IPS-NIHi11 (cell line): ENCODE data around the gene YIPF2.
A peak's percentile ranks its signal among the peaks of the same experiment; 100 is the strongest.
"Not testable (repeated sequence)": the region's sequence is repeated elsewhere in the genome, so short reads cannot be mapped to it uniquely, and the experiment has no call there.

Experiments
- DNase-seq: peaks from one replicate; pipeline ENCODE4 v3.0.0; 2012; ENCODE audit warnings: mixed read lengths, low spot score

YIPF2 gene

DNA sequence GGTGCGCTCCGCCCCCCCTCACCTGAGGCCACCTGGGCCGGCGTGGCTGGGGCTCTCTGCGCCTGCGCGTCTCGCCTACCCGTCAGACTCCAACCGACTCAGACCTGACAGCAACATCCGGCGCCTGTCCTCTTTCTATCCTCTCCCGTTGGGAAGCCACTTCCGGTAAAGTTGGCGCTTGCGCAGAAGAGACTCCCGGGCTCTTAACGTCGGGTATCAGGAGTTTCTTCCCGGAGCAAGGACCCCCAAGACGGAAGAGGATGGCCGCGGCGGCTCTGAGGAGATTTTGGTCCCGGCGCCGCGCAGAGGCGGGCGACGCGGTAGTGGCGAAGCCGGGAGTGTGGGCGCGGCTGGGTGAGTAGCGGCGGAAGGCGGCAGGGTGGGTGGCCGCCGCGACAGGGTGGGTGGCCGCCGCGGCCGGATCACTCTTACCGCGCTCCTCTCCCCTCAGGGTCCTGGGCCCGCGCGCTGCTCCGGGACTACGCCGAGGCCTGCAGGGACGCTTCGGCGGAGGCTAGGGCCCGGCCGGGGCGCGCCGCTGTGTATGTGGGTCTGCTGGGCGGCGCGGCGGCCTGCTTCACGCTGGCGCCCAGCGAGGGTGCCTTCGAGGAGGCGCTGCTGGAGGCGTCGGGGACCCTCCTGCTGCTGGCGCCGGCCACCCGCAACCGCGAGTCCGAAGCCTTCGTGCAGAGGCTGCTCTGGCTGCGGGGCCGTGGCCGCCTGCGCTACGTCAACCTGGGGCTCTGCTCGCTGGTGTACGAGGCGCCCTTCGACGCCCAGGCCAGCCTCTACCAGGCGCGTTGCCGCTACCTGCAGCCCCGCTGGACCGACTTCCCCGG lies at the start of gene YIPF2, which contains the start of gene TIMM29:
YIPF2 (minus strand) TSS at position 77 of the 839 bp plus-strand sequence. CDS start 229 bp downstream, outside the sequence.
TIMM29 (plus strand) TSS at position 249 of the 839 bp plus-strand sequence; CDS start at position 261, 12 bp downstream.
- peak; percentile 99 for DNase-seq

DNA sequence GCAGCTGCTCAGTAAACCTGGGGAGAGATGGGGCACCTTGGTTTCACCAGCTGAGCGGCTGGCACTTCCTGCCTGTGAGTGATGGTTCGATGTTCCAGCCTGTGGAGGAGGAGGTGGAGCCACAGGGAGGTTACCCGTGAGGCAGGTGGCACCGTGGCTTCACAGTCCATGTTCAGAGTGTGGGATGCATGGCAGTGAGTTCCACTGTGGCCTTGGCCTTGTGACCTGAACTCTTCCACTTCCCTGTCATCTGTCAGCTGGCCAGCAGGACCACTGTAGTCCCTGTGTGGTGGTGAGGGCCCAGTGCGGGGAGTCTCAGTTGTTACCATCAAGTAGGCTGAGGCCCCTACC lies 49.3 kb upstream of the YIPF2 start:
- DNase-seq = no peak

DNA sequence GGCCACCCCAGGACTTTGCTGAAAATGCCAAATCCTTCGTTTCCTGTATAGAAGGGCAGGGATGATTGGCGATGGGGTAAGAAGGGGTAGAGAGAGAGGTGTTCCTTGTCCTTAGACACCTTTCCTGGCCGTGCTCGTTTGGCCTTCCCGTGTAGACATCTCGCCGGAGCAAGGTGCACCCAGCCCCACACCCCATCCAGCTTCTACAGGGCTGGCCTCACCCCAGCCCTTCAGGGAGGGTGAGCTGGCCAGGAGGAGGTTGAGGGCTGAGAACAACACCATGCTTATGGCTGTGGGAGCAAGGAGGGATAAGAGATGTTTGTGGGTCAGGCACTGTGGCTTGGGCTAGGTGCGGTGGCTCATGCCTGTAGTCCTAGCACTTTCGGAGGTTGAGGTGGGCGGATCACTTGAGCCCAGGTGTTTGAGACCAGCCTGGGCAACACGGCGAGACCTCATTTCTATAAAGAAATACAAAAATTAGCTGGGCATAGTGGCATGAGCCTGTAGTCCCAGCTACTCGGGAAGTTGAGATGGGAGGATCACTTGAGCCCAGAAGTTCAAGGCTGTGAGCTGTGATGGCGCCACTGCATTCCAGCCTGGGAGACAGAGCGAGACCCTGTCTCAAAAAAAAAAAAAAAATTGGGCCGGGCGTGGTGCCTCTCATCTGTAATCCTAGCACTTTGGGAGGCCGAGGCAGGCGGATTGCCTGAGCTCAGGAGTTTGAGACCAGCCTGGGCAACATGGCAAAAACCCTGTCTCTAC lies 47.9 kb upstream of the YIPF2 start:
- DNase-seq = no peak

DNA sequence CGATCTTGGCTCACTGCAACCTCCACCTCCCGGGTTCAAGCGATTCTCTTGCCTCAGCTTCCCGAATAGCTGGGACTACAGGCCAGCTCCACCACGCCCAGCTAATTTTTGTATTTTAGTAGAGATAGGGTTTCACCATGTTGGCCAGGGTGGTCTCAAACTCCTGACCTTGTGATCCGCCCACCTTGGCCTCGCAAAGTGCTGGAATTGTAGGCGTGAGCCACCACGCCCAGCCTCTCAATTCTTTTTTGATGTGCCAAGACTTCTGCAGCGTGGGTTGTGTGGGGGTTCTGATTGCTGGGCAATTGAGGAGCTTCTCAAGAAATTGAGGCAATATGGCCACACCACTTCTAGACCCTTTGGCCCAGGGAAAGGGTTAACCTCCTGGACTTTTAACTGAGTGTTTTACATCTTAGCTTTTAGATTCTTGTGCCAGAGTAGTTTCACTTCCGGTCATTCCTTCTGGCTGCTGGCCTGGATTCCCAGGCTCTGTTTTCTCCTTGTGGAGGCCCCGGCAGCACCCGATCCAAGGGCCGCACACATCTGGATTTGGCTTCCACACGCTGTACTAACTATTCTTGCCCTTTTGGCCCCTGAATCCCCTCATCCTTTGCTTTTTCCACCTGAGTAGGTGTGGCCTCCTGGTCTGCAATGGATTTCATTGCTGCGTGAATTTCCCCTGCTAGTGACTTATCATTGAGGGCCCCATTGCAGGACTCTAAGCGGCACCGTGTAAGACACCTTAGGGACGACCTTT lies 47.1 kb upstream of the YIPF2 start:
- DNase-seq = no peak

DNA sequence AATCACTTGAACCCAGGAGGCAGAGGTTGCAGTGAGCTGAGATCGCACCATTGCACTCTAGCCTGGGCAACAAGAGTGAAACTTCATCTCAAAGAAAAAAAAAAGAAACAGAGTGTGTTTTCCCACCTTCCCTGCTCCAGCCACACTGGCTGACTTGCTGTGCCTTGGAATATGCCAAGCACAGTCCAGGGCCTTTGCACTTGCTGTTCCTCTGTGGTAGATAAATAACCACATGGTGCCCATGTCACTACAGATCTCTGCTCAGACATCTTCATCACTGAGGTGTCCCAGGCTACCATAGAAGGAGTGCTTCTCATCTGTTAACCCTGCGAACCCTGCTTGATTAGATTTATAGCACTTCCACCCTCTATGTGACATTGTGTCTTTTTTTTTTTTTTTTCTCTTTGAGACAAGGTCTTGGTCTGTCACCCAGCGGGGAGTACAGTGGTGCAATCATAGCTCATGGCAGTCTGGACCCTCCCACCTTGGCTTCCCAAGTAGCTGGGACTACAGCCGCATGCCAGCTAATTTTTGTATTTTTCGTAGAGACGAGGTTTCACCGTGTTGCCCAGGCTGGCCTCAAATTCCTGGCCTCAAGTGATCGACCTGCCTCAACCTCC lies 42.8 kb upstream of the YIPF2 start:
- no peak for DNase-seq

DNA sequence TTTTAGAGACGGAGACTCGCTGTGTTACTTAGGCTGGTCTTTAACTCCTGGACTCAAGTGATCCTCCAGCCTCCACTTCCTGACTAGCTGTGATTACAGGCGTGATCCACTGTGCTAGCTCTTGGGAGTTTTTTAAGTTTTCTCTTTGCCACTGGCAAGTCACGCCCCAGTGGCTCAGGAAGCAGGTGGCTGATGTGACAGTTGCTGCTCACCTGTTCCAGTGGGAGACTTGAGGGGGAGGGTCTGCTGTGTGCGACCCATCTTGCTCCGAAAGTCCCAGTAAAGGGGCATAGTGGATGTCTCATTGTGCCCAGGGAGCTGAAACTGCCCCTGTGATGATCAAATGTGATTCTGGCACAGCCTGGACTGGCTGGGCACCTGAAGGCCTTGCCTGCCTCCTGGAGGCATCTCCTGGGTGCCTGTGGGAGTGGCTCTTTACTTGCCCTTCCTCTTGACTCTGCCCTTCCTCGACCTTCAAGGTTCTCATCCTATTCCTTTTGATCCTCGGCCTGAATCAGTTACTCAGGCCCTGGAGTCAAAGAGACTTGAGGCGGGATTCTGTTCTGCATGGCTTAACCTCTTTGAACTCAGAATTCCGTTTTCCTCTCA lies 40.2 kb upstream of the YIPF2 start:
- DNase-seq = no peak

DNA sequence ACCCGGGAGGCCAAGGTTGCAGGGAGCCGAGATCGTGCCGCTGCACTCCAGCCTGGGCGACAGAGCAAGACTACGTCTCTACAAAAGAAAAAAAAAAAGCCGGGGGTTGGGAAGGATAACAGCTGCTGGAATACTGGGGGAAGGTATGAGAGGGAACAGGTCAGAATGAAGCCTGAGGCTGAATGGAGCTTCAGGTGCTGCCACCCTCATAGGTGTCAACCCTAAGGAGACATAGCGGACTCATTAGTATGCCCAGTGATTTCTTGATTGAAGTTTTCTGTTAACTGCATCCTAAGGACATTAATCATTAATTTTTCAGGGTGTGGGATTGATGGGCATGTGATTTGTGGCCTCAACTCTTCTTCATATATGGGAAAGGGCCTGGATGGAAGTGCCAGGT lies 38.4 kb upstream of the YIPF2 start:
- no peak for DNase-seq

DNA sequence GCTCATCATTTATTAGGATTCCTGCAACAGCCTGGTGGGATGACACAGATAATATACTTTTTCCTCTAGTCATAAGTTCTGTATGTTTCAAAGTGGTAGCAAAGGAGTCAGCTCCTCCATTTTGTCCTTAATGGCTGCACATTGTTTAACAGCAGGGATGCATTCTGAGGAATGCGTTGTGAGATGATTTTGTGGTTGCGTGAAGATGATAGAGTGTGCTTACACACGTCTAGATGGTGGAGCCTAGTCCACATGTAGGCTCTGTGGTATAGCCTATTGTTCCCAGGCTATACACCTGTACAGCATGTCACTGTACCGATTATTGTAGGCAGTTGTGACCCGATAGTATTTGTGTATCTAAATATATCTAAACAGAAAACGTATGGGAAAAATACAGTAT lies 37.0 kb upstream of the YIPF2 start:
- no peak for DNase-seq

DNA sequence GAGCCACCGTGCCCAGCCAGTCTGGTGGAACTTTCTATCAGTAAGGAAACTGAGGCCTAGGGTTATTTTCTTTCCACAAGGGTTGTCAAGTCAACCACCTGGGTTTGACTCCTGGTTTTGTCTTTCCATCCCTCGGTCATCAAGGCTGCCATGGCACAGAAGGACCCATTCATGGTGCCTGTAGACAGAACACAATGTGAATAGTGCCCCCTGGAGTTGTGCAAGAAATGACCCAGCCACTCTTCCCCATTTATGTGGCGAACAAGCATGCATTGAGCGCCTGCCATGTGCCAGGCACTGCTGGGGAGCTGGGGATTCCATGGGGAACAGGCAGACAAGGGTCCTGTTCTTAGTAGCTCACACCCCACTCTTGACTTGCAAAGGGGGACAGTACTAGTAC lies 36.5 kb upstream of the YIPF2 start:
- no peak for DNase-seq

DNA sequence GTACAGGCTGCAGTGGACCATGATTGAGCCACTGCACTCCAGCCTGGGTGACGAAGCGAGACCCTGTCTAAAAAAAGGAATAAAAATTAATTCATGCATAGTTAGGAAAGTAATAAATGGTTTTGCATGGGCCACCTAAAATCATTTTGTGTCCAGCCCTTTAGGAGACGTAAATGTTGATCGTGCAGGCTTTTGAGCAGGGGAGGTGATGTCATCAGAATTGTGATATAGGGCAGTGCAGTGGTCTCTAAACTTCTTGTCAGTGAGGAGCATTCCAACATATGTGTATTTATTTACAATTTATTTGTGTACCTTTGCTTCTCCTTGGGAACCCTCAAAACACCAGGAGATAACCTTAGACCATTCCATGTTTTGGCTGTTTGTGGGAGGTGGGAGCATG lies 35.4 kb upstream of the YIPF2 start:
- no peak for DNase-seq

DNA sequence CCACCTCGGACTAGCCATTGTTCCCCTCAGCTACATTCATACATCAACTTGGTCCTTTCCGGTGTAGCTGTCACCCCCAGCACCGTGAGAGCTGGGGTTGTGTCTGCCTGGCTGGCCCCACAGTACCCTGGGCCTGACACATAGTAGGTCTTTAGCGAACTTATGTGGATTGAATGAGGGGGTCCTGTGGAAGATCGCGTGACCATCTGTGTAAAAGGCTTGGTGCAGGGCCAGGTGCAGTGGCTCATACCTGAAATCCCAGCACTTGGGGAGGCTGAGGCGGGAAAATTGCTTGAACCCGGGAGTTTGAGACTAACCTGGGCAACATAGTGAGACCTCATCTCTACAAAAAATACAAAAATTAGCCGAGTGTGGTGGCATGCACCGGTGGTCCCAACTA lies 34.4 kb upstream of the YIPF2 start:
- DNase-seq = no peak

DNA sequence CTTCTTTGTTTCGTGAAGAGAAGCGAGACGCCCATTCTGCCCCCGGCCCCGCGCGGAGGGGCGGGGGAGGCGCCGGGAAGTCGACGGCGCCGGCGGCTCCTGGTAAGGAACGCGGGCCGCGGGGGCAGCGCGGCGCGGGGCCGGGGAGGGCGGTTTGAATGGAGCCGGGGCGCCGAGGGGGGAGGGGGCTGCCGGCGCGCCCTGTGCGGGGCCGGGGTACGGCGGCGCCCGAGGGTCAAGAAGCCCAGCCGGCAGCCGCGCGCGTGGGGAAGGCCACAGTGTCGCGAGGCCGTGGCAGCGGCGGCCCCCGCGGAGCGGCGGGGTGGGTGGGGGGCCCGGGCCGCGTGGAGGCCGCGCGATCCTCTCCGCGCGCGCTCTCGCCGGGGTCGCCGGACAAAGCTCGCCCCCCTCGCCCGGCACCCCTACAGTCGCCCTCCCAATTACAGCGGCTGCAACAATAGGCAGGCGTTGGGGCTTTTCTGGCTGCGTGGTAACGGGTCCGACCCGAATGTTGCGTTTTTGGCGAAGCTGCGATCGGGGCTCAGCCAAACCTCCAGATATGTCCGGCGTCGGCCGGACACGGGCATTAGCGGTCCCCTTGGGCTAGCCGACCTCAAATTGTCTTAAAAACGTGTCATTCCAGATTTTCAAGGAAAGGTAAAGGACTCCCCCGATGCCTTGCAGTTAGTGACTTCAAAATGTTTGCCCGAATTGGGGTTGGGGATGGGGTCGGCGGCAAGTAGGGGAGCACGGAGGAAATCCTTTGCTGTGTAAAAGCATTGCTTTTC lies 32.8 kb upstream of the YIPF2 start:
- DNase-seq = peak; percentile 91

DNA sequence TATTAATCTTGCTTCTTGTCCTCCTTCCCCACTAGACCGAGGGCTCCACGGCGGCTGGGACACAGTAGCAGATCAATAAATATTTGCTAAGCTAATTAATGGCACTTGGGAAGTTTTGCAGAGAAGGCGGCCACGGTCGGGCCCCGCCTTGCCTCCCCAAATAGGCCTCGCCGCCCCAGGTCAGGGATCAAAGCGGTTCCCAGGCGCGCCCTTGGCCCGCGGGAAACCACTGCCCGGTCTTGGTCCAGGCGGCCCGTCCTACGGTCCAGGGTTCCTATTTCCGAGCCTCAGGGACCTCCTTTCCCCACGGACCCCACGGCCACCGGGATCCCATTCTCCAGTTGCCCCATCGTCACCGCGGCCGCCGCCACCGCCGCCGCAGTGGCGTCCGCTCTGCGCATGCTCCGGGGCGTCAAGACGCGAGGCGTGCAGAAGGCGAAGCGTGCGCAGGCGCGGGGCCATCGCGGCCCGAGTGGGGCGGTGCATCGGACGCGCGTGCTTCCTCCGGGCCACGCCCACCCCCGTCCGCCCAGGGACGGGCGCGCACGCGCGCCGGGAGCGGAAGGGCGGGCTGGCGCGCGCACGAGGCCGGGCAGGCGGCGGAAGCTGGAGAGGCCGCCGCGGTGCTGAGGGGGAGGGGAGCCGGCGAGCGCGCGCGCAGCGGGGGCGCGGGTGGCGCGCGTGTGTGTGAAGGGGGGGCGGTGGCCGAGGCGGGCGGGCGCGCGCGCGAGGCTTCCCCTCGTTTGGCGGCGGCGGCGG lies 32.1 kb upstream of the YIPF2 start, which contains the start of gene SMARCA4:
SMARCA4 (plus strand) TSS at position 717 of the 759 bp plus-strand sequence. CDS start 23,122 bp downstream, outside the sequence.
- DNase-seq = peak; percentile 100

DNA sequence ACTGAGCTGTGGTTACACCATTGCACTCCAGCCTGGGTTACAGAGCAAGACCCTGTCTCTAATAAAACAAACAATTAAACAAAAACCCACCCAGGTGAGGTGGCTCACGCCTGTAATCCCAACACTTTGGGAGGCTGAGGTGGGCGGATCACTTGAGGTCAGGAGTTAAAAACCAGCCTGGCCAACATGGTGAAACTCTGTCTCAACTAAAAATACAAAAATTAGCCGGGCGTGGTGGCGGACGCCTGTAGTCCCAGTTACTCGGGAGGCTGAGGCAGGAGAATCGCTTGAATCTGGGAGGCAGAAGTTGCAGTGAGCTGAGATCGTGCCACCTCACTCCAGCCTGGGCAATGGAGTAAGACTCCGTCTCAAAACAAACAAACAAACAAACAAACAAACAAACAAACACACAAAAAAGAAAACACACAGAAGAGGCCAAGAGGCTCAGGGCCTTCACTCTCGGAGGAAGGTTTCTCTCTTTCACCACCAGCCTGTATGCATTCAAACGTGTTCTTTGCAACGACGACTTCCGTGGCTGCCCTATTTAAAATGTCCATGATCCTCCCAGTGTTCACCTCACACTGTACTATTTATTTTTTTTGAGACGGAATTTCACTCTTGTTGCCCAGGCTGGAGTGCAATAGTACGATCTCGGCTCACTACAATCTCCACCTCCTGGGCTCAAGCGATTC lies 31.0 kb upstream of the YIPF2 start:
- DNase-seq = not testable (repeated sequence)

DNA sequence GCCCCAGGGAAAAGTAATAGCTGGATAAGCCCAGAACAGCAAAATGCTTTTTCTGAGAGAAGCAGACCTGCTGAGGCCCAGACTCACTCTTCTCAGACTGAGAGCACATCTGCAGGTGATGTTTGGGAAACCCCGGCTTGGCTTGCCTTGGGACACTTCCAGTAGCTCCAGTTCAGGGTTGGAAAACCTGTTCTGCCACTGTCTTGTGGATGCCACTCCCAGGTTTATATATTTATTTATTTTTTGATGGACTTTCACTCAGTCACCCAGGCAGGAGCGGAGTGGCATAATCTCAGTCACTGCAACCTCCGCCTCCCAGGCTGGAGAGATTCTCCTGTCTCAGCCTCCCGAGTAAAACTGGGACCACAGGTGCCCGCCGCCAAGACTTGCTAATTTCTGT lies 24.4 kb upstream of the YIPF2 start:
- no peak for DNase-seq

DNA sequence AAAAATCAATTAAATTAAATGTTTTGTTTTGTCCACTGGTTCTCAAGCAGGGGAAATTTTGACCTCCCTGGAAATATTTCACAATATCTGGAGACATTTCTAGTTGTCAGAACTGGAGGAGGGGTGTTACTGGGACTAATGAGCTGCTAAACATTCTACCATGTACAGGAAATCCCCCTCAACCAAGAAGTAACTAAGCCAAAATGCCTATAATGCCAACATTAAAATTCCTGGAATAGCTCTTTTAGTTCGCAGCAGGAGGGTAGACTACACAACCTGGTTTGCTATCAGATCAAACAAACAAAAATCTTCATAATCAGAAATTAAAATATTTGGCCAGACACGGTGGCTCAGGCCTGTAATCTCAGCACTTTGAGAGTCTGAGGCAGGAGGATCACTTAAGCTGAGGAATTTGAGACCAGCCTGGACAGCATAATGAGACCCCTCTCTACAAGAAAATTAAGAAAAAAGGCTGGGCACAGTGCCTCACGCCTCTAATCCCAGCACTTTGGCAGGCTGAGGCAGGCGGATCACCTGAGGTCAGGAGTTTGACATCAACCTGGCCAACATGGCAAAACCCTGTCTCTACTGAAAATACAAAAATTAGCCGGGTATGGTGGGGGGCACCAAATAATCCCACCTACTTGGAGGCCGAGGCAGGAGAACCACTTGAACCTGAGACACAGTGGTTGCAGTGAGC lies 18.7 kb upstream of the YIPF2 start:
- DNase-seq = no peak

DNA sequence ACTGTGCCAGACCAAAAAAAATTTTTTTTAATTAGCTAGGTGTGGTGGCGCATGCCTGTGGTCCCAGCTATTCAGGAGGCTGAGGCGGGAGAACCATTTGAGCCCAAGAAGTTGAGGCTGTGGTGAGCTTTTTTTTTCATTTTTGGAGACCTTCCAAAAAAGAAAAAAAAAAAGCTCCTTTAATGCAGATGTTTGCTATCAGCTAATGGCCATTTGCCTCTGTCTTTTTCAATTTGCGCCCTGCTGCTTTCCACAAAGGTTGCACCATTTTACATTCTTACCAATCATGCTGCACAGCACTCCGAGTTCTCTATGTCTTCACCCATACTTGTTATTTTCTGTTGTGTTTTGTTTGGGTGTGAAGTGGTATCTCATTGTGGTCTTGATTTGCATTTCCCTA lies 16.8 kb upstream of the YIPF2 start:
- DNase-seq = no peak

DNA sequence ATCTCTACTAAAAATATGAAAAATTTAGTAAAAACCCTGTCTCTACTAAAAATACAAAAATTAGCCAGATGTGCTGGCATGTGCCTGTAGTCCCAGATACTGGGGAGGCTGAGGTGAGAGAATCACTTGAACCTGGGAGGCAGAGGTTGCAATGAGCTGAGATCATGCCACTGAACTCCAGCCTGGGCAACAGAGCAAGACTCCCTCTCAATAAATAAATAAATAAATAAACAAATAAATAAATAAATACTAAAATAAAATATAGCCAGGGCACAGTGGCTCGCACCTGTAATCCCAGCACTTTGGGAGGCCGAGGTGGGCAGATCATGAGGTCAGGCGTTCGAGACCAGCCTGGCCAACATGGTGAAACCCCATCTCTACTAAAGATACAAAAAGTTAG lies 15.0 kb upstream of the YIPF2 start:
- not testable (repeated sequence) for DNase-seq

DNA sequence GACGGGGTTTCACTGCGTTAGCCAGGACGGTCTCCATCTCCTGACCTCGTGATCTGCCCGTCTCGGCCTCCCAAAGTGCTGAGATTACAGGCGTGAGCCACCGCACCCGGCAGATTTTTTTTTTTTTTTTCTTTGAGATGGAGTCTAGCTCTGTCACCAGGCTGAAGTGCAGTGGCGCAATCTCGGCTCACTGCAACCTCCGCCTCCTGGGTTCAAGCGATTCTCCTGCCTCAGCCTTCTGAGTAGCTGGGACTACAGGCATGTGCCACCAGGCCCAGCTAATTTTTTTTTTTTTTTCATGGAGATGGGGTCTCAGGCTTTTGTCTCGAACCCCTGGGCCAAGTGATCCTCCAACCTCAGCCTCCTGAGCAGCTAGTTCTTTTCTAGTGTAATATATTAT lies 13.2 kb upstream of the YIPF2 start:
- DNase-seq = not testable (repeated sequence)
